Measurements from ENCODE around the gene TPM2.

The TPM2 gene

GRCh38 chr9:35708146-35708545 lies 18.4 kb upstream of the TPM2 start:
- Histone ChIP-seq H3K27ac (ENCODE audit: low read length) (no peak overlapping the region), H3K4me2 (ENCODE audit: low read length) (no peak overlapping the region), H3K27me3 (ENCODE audit: low read depth, low read length) (no peaks in the 10 kb centered on the region), H3K79me2 (ENCODE audit: low read length) (no peaks in the 10 kb centered on the region), H3K4me3 (ENCODE audit: low read length) (no peak overlapping the region), H3K9me3 (ENCODE audit: insufficient read depth, low read length) (no peaks in the 10 kb centered on the region), H3K9ac (ENCODE audit: low read length) (no peak overlapping the region), H4K20me1 (ENCODE audit: insufficient read depth, low read length) (no peaks in the 10 kb centered on the region), H3K36me3 (replicated peaks; ENCODE audit: low read depth, low read length) (peaks cover 76% of the 10 kb centered on the region), H2AFZ (ENCODE audit: low read depth, low read length) (no peak overlapping the region), H3K4me1 (ENCODE audit: low read length) (no peaks in the 10 kb centered on the region)
- TF ChIP-seq CTCF (IDR thresholded peaks at IDR 0.05; ENCODE audit: low read depth, low read length), result no peak
- TF ChIP-seq EZH2phosphoT487 (IDR thresholded peaks at IDR 0.05; ENCODE audit: low read depth), result no peak

DNA sequence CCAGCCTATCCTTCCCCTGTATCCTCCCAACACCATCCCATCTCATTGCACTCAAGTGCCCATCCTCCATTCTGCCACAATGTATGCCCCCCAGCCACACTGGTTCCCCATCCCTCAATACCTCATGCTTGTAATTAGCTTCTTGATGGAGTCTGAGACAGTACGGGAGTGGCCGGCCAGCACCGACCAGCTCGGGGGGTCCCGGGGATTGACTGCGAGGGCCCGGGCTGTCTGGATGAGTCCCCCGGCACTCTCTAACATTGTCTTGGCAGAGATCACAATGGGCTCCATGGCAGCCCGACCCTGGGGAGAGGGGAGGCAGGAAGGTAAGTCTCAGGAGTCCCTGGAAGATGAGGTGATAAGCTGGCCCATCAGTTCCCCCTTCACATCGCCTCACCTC lies 17.2 kb upstream of the TPM2 start:
- Histone ChIP-seq H3K4me2 (ENCODE audit: low read length) (no peak overlapping the region), H3K27ac (ENCODE audit: low read length) (no peak overlapping the region), H3K79me2 (ENCODE audit: low read length) (no peaks in the 10 kb centered on the region), H2AFZ (ENCODE audit: low read depth, low read length) (no peak overlapping the region), H3K4me1 (ENCODE audit: low read length) (no peaks in the 10 kb centered on the region), H4K20me1 (ENCODE audit: insufficient read depth, low read length) (no peaks in the 10 kb centered on the region), H3K27me3 (ENCODE audit: low read depth, low read length) (no peaks in the 10 kb centered on the region), H3K36me3 (replicated peaks; ENCODE audit: low read depth, low read length) (peaks cover 78% of the 10 kb centered on the region), H3K4me3 (ENCODE audit: low read length) (no peak overlapping the region), H3K9me3 (ENCODE audit: insufficient read depth, low read length) (no peaks in the 10 kb centered on the region), H3K9ac (ENCODE audit: low read length) (no peak overlapping the region)
- no peak for TF ChIP-seq CTCF (IDR thresholded peaks at IDR 0.05; ENCODE audit: low read depth, low read length)
- no peak for TF ChIP-seq EZH2phosphoT487 (IDR thresholded peaks at IDR 0.05; ENCODE audit: low read depth)

- Histone ChIP-seq H3K79me2 (ENCODE audit: low read length) (no peaks in the 10 kb centered on the region), H3K4me3 (ENCODE audit: low read length) (no peak overlapping the region), H2AFZ (ENCODE audit: low read depth, low read length) (no peak overlapping the region), H3K27ac (ENCODE audit: low read length) (no peak overlapping the region), H3K4me2 (ENCODE audit: low read length) (no peak overlapping the region), H3K4me1 (ENCODE audit: low read length) (no peaks in the 10 kb centered on the region), H3K9me3 (ENCODE audit: insufficient read depth, low read length) (no peaks in the 10 kb centered on the region), H3K9ac (ENCODE audit: low read length) (no peak overlapping the region), H4K20me1 (ENCODE audit: insufficient read depth, low read length) (no peaks in the 10 kb centered on the region), H3K27me3 (ENCODE audit: low read depth, low read length) (no peaks in the 10 kb centered on the region), H3K36me3 (replicated peaks; ENCODE audit: low read depth, low read length) (peaks cover 78% of the 10 kb centered on the region)
- TF ChIP-seq CTCF (IDR thresholded peaks at IDR 0.05; ENCODE audit: low read depth, low read length) (no peak), EZH2phosphoT487 (IDR thresholded peaks at IDR 0.05; ENCODE audit: low read depth) (no peak)
These were observed 16.2 kb upstream of the TPM2 start for GRCh38 chr9:35705836-35706430.

DNA sequence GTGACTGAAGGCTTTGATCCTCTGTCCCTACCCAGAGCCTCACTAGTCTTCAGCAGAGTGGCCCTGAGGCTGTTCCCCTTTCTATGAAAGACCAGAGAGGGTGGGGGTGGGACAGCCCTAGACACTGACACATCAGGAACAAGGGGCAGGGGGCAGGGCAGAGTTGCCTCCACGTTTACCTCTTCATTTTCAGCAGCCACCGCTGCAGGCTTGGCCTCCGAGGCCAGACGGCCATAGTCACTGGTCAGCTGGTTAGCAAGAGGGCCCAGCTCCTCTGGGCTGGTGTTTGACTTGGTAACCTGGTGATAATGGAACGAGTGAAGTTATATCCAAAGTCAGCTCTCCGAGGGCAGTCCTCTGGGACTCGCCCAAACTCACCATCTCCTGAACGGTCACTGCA lies 15.6 kb upstream of the TPM2 start:
- no peak for TF ChIP-seq CTCF (IDR thresholded peaks at IDR 0.05; ENCODE audit: low read depth, low read length)
- TF ChIP-seq EZH2phosphoT487 (IDR thresholded peaks at IDR 0.05; ENCODE audit: low read depth), result no peak
- H3K9ac ChIP-seq (ENCODE audit: low read length), result no peak overlapping the region
- peaks cover 78% of the 10 kb centered on the region for H3K36me3 ChIP-seq (replicated peaks; ENCODE audit: low read depth, low read length)
- no peak overlapping the region for H3K4me2 ChIP-seq (ENCODE audit: low read length)
- H3K9me3 ChIP-seq (ENCODE audit: insufficient read depth, low read length), result no peaks in the 10 kb centered on the region
- no peaks in the 10 kb centered on the region for H3K4me1 ChIP-seq (ENCODE audit: low read length)
- H3K4me3 ChIP-seq (ENCODE audit: low read length), result no peak overlapping the region
- H3K27me3 ChIP-seq (ENCODE audit: low read depth, low read length), result no peaks in the 10 kb centered on the region
- no peaks in the 10 kb centered on the region for H4K20me1 ChIP-seq (ENCODE audit: insufficient read depth, low read length)
- H2AFZ ChIP-seq (ENCODE audit: low read depth, low read length), result no peak overlapping the region
- no peak overlapping the region for H3K27ac ChIP-seq (ENCODE audit: low read length)
- no peaks in the 10 kb centered on the region for H3K79me2 ChIP-seq (ENCODE audit: low read length)

Data from OCI-LY3 (cell line).